Fibroblast of pulmonary artery (primary cell): Measurements from ENCODE around the gene SHROOM4.

Experiments used
- DNase-seq: peaks from one replicate; pipeline ENCODE4 v3.0.0-alpha.2; 2010; ENCODE audit warnings: low read depth
- H3K4me3 ChIP-seq: replicated peaks from 2 replicates; pipeline ENCODE4 v1.5.1; 2011; ENCODE audit warnings: low read depth, mild to moderate bottlenecking, control low read depth, low read length, moderate library complexity
- CTCF ChIP-seq: IDR thresholded peaks from 2 replicates; pipeline ENCODE4 v1.5.1; 2011; ENCODE audit warnings: mild to moderate bottlenecking, control low read depth, low read length, inconsistent platforms; ENCODE audit errors: missing control alignments

The SHROOM4 gene

DNA sequence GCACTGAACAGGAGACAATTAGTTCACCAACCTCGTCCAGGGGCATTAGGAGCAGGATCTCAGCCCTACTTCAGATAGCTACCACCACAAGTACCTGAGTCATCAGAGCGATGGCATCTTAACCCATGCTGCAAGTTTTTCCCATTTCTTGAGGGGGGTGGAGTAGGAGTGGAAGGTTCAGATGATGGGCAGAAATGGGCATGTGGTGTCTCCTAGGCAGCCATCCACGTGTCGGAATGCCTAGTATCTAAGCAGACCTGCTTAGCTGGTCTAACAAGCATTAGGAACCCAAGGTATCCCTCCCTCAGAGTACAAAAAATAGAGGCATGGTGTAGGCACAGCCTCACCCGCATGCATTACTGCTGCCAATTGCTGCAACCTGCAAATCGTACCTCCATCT lies 184.2 kb downstream of the SHROOM4 start:
- no peak for TF ChIP-seq CTCF
- DNase-seq, result no peak
- H3K4me3 ChIP-seq, result no peak overlapping the region

GRCh38 chrX:50627696-50628095 lies 186.3 kb downstream of the SHROOM4 start:
- DNase-seq, result no peak
- H3K4me3 ChIP-seq, result no peak overlapping the region

DNA sequence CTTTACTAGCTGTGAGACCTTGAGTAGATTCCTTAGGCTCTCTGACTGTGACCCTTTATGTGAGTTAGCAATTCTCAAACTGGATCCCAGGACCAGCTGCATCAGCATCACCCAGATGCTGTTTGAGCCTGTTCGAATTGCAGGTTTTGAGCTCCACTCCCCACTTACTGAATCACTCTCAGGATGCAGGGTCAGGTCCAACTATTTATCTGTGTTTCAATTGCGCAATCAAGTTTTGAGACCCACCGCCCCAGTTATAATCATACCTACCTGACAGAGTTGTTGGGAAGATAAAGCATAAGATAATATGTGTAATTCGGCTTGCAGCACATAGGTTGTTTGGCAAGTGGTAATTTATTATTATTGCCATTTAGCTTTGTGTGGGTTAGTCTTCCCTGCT lies 187.6 kb downstream of the SHROOM4 start:
- H3K4me3 ChIP-seq, result no peak overlapping the region
- TF ChIP-seq CTCF, result no peak
- DNase-seq, result no peak

More at GRCh38 chrX:50627696-50628095, 186.3 kb downstream of the SHROOM4 start:
- TF ChIP-seq CTCF, result no peak

- DNase-seq, result no peak
- TF ChIP-seq CTCF, result no peak
- no peak overlapping the region for H3K4me3 ChIP-seq
Measured at GRCh38 chrX:50622751-50623150, 191.2 kb downstream of the SHROOM4 start.

DNA sequence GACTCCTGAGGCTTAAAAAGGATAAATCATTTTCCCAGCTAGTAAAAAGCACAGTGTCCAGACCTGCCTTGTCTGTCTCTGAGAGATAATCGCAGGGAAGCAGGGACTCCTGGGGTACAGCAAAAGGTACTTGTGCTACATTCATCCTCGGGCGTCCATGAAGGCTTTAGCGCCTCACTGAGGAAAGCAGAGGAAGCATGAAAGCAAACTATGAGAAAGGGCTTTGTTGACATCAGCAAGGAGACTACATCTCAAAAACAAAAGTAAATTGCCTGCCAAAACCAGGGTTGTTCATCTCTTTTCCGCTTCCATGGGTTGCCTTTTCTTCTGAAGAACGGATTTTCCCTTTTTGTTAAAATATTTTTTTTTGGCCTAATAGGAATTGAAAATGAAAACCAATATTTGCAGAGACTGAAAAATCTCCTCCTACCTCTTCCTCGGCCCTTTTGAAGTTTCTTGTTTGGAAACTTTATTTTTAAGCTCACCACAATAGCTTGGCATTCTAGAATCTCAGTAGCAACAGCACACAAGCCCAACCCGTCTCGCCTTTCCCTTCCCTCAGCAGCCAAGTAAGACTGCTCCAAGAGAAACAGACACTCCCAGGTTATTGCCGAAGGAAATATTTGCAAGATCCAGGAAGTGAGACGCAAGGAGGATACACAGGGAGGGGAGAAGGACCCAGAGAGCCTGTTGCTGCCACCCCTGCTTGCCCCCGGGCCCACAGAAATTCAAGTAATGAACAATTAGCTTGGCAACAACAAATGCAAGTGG lies 195.0 kb downstream of the SHROOM4 start:
- TF ChIP-seq CTCF, result no peak
- no peak overlapping the region for H3K4me3 ChIP-seq
- DNase-seq, result peak; percentile 50

GRCh38 chrX:50617183-50617582 lies 196.8 kb downstream of the SHROOM4 start:
- TF ChIP-seq CTCF, result no peak

More at GRCh38 chrX:50617183-50617582, 196.8 kb downstream of the SHROOM4 start:
- no peak for DNase-seq
- no peak overlapping the region for H3K4me3 ChIP-seq
